MM.1S (cell line): ENCODE results near the gene OAS1.

Experiments used
- CTCF ChIP-seq: fragments of 300-600 bp; sonication (generic); IDR thresholded peaks from 2 replicates; pipeline ENCODE4 v1.5.1; 2016; ENCODE audit warnings: antibody characterized with exemption, low read length, mixed read lengths
- EZH2phosphoT487 ChIP-seq: fragments of 300-600 bp; sonication (generic); IDR thresholded peaks from 2 replicates; pipeline ENCODE4 v1.6.1; 2018; ENCODE audit warnings: antibody characterized with exemption, low read length

- no peak for TF ChIP-seq EZH2phosphoT487
- no peak for TF ChIP-seq CTCF
Observed at GRCh38 chr12:112945515-112945914, 38.8 kb downstream of the OAS1 start.
